Measurements from ENCODE around the gene CXorf58.
"Not testable (repeated sequence)": the region's sequence is repeated elsewhere in the genome, so short reads cannot be mapped to it uniquely, and the experiment has no call there.

The CXorf58 gene, protein sequence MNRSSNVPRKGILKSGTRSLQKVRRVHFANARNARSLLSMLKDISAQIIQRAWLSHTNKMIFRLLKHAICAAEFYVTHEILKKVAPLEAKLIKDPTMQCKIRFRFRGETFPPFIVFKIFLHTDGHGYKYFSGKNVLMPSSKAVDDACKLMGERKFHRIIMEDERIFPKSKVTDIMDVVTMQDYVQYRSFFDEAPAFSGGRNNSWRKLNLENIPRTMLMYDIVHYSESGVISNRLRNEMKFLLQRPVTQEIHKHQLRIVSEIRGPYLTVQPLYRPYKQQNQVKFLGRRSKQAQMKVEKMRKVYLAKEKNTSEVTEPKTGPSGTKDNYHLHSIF

DNA sequence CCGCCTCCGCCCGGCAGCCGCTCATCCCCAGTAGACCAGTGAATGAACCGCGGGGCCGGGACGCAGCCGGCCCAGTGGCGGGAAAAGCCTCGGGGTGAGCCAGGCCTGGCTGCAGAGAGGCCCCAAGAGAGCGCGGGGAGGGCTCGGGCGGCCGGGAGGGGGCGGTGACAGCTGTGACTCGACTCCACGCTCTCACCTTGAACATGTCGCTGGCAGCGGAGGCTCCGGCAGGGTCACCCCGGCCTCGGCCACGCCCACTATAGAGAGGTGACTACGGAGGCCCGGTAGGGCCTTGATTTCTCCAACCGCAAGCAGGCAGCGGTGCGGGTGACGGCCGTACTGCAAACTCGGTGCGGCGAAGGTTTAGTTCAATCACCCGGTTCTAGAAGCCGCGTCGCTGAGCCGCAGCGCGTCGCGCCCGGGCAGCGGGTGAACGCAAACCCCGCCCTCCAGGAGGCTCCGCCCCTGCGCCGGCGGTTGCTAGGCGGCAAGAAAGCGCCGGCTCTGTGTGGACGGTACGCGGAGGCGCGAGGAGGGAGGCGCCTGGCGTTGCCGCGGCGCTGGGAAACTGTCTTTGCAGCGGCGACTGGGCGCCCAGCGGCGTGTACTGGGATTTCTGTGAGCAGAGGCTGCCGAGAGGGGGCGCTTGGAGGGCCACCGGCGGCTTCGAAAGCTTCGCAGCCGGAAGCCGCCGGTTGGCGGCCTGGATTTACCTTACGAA lies at the start of gene CXorf58, which contains the start of gene APOO:
Gene CXorf58, plus strand, starts transcription at position 509 of the 721 bp plus-strand sequence. CDS start 2,297 bp downstream, outside the sequence.
Gene APOO, minus strand, starts transcription at position 441 of the 721 bp plus-strand sequence. Its CDS starts 236 bp downstream, at position 205.
- in situ Hi-C loops (cut with MboI; ENCODE audit: low sequenced_read_pairs) = loop anchor here (10.0 kb wide), 1 partner anchor 213 kb away; no protein-coding TSS in a partner anchor

DNA sequence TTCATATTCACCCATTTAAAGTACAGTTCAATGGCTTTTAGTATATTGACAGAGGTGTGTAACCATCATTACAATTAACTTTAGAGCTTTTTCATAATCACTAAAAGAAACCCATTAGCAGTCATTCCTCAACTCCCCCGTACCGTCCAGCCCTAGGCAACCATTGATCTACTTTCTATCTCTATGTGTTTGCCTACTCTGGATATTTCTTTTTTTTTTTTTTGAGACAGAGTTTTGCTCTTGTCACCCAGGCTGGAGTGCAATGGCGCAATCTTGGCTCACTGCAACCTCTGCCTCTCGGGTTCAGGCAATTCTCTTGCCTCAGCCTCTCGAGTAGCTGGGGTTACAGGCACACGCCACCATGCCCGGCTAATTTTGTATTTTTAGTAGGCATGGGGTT lies 48.6 kb upstream of the CXorf58 start:
- in situ Hi-C loops (cut with MboI; ENCODE audit: low sequenced_read_pairs) = not testable (repeated sequence)

DNA sequence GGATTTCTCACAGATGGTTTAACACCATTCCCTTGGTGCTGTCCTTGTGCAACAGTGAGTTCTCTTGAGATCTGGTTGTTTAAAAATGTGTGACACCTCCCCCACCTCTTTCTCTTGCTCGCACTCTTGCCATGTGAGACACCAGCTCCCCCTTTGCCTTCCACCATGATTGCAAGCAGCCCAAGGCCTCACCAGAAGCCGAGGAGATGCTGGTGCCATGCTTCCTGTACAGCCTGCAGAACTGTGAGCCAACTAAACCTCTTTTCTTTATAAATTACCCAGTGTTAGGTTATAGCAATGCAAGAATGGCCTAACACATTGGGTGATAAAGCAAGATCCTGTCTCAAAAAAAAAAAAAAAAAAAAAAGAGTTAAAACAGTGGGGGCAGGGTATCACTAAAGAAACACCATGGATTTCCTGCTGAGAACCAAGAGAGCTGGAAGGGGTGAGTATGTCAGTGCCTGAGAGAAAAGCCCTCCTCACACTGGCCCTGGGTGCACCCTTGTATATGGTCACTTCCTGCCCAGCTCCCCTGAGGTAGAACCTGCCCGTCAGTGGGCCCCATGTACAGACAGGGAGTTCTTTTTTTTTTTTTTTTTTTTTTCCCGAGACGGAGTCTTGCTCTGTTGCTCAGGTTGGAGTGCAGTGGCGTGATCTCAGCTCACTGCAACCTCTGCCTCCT lies 46.5 kb upstream of the CXorf58 start:
- in situ Hi-C loops (cut with MboI; ENCODE audit: low sequenced_read_pairs) = no loop called here

DNA sequence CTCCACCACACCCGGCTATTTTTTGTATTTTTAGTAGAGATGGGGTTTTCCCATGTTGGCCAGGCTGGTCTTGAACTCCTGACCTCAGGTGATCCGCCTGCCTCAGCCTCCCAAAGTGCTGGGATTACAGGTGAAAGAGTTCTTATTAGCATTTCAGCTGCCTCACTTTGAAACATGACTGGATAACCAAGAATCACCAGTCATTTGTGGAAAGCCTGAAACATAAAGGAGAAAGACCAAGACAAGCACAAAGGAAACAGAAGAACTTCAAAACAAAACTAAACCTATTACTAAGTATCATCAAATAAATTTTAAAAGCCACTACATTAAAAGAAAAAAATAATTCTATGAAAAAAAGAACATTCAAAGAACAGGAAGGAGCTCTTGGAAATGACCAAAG lies 45.9 kb upstream of the CXorf58 start:
- in situ Hi-C loops (cut with MboI; ENCODE audit: low sequenced_read_pairs) = not testable (repeated sequence)

GRCh38 chrX:23864742-23865326 lies 43.0 kb upstream of the CXorf58 start:
- in situ Hi-C loops (cut with MboI; ENCODE audit: low sequenced_read_pairs) = no loop called here

DNA sequence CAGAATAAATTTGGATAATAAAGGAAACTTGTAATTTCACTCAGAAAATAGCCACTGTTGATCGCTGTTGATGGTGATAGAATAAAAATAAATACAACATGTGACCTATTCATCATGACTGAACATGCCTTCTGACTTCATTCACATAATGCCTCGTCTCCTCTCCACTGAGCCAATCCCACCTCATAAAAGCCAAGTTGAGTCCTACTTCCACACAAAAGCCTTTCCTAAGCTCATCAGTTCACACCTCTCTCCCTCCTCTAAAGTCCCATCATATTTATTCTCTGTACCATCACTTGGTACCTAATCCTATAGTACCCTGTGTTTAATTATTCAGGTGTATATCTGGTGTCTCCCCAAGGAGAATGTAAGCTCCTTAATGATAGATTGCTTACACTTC lies 37.8 kb upstream of the CXorf58 start:
- in situ Hi-C loops (cut with MboI; ENCODE audit: low sequenced_read_pairs) = no loop called here

- in situ Hi-C loops (cut with MboI; ENCODE audit: low sequenced_read_pairs) = no loop called here
Measured at GRCh38 chrX:23871905-23872546, 35.8 kb upstream of the CXorf58 start.

DNA sequence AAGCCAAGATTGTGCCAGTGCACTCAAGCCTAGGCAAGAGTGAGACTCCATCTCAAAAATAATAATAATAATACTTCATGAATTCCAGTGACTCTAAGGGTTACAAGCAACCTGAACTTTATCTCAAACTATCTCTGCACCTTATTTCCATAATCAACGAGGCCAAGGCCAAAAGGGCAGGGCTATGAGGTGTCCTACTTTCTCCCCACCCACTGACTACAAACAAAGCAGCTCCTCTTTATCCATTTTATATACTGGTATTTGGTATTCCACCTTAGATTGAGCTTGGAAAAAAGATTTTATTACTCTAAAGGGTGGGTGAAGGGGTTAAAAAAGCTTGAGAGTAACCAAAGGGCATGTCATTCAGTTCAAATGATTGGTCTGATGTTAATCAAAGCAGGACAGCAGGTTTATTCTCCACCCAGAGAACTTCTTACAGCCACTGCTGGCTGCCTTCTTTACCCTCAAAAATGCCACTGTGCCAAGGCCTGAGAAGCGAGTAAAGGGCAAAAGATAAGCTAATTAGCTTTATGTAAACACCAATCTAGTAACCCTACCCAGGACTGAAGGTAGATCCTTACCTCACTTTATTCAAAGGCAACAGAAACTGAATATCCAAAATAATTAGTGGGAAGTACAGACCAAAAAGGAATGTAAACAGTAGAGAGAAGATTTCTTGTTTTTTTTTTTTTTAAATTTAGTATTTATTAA lies 28.3 kb upstream of the CXorf58 start:
- in situ Hi-C loops (cut with MboI; ENCODE audit: low sequenced_read_pairs) = loop anchor here (25.0 kb wide), 1 partner anchor 92 kb away; the partner anchor contains the start of gene SAT1

DNA sequence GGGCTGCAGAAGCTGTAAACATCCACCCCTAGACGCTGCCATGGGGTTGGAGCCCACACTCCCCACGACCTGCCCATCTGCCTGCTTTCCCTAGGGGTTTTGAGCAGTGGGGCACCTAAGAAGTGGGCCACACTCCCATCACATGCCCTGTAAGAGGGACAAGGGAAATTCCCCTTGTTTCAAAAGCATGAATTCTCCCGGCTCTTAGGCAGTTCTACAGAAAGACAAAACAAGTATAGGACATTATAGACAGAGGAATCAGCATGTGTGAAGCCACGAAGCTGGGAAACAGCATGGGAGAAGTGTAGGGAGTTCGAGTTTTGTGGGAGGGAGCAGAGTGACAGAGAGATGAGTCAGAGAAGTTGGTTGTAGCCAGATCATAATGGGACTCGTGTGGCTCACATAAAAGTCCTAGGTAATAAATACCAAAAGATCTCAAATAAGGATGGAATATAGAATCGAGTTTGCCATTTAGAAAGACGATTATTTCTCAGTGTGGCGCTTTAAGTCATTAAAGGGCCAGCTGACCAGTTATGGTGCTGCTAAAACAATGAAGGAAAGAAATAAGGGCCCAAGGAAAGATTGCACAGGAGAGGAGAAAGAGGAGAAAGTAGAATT lies 24.0 kb upstream of the CXorf58 start:
- in situ Hi-C loops (cut with MboI; ENCODE audit: low sequenced_read_pairs) = loop anchor here (25.0 kb wide), 1 partner anchor 97 kb away; the partner anchor contains the start of gene SAT1

DNA sequence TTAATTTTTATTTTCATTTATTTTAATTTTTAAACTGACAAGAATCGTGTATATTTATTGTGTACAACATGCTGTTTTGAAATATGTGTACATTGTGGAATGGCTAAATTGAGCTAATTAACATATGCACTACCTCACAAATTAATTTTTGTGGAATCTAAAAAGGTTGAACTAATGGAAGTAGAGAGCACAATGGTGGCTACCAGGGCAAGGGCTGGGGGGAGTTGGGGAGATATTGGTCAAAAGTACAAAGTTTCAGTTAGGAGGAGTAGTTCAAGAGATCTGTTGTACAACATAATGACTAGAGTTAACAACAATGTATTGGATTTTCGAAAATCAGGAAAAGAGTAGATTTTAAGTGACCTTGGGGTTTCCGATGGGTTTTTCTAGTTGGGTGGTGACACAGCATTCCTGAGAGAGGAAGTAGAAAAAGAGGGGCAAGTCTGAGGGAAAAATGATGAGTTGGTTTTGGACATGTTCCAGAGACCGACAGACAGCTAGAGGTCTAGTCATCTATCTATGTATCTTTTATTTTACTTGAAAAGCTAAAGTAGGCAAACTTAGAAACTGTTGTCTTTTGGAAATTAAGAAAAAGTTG lies 23.3 kb upstream of the CXorf58 start:
- in situ Hi-C loops (cut with MboI; ENCODE audit: low sequenced_read_pairs) = loop anchor here (25.0 kb wide), 1 partner anchor 97 kb away; the partner anchor contains the start of gene SAT1

DNA sequence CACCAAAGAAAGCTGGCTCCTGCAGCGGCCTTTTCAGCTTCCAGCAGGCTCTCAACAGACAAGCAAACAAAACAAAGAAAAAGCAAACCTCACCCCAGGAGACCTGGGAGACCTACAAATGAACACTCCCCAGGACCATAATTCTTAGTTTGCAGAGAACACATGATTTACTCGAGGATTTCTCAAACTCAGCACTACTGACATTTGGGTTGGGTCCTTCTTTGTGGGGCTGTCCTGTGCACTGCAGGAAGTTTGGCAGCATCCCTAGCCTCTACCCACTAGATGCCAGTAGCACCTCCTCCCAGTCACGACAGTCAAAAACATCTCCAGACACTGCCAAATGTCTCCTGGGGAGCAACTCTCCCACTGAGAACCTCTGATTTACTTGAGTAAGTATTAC lies 22.0 kb upstream of the CXorf58 start:
- in situ Hi-C loops (cut with MboI; ENCODE audit: low sequenced_read_pairs) = loop anchor here (25.0 kb wide), 1 partner anchor 99 kb away; the partner anchor contains the start of gene SAT1

GRCh38 chrX:23887451-23887850 lies 20.4 kb upstream of the CXorf58 start:
- in situ Hi-C loops (cut with MboI; ENCODE audit: low sequenced_read_pairs) = loop anchor here (25.0 kb wide), 1 partner anchor 100 kb away; the partner anchor contains the start of gene SAT1

DNA sequence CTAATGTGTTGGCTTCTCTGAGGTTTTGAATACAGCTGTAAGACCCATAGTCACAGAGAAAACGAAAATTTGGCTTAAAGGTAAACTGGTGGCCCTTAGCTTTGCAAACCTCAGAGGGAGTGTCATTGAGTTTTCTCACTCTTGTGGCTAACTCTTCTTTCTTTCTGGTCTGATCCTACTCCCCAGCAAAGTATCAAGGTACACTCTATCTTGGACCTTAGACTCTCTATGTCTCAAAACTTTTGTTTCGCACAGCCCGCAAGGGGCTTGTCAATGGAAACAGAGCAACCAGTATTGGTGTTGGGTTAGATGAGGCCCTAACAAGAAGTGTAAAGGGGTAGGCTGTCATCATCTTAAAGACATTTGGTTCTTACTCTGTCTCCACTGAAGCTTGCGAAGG lies 19.9 kb upstream of the CXorf58 start:
- in situ Hi-C loops (cut with MboI; ENCODE audit: low sequenced_read_pairs) = loop anchor here (25.0 kb wide), 1 partner anchor 101 kb away; the partner anchor contains the start of gene SAT1

- in situ Hi-C loops (cut with MboI; ENCODE audit: low sequenced_read_pairs) = loop anchor here (25.0 kb wide), 1 partner anchor 102 kb away; the partner anchor contains the start of gene SAT1
Measured at GRCh38 chrX:23888887-23889501, 18.8 kb upstream of the CXorf58 start.

DNA sequence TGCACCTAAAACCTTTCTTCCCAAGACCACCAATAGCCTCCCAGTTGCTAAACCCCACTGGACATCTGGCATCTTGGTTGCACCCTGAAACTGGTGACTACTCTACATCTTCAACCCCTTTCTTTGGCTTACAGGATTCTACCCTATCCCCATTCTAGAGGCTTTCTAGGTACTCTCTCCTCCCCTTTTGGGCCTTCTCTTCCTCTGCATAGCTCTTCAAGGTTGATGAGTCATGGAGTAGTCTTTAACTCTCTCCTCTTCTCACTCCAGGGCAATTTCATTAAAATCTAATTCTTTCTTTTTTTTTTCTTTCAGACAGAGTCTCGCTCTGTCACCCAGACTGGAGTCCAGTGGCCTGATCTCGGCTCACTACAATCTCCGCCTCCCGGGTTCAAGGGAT lies 16.9 kb upstream of the CXorf58 start:
- in situ Hi-C loops (cut with MboI; ENCODE audit: low sequenced_read_pairs) = loop anchor here (25.0 kb wide), 1 partner anchor 104 kb away; the partner anchor contains the start of gene SAT1

DNA sequence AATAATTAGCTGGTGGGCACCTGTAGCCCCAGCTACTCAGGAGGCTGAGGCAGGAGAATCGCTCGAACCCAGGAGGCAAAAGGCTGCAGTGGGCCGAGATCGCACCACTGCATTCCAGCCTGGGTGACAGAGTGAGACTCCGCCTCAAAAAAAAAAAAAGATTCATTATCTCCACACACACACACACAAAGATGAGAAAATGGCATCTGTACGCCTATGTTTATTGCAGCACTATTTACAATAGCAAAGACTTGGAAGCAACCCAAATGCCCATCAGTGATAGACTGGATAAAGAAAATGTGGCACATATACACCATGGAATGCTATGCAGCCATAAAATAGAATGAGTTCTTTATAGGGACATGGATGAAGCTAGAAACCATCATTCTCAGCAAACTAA lies 12.8 kb upstream of the CXorf58 start:
- in situ Hi-C loops (cut with MboI; ENCODE audit: low sequenced_read_pairs) = loop anchor here (25.0 kb wide), 1 partner anchor 108 kb away; the partner anchor contains the start of gene SAT1

DNA sequence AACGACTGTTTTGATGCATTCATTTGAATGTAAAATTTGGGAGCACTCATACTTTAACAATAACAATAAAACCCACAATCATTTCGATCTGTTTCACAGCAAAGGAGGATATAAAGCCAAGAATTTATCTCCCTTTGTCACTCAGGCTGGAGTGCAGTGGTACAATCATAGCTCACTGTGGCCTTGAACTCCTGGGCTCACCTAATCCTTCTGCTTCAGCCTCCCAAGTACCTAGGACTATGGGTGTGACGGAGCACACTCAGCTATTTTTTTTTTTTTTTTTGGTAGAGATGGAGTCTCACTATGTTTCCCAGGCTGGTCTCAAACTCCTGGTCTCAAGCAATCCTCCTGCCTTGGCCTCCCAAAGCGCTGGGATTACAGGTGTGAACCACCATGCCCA lies 11.3 kb upstream of the CXorf58 start:
- in situ Hi-C loops (cut with MboI; ENCODE audit: low sequenced_read_pairs) = loop anchor here (25.0 kb wide), 1 partner anchor 109 kb away; the partner anchor contains the start of gene SAT1

DNA sequence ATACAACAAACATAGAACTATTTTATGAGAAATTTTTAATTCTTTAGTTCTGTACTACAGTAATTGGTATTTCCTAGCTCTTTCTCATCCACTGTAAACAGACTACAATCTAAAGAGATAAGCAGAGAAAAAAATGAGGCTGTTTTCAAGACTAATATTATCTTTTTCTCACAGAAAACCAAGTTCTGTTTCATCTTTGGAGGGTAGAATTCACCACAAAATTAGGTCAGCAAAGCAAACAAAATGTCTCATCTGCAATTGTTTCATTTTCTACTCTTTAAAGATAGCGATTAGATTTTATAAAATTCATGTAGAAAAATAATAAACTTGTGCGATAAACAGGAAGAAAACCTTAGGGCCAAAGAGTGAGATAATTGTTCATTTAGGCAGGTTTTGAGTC lies 10.8 kb upstream of the CXorf58 start:
- in situ Hi-C loops (cut with MboI; ENCODE audit: low sequenced_read_pairs) = loop anchor here (25.0 kb wide), 1 partner anchor 110 kb away; the partner anchor contains the start of gene SAT1
